Neural cell (in vitro differentiated cells): ENCODE data around the gene PSMC4.

Experiments used
- EP300 ChIP-seq: fragments of 450-650 bp; conservative IDR thresholded peaks from 2 replicates; pipeline ENCODE4 v1.6.1; 2014; ENCODE audit warnings: antibody characterized with exemption, mild to moderate bottlenecking, moderate library complexity; ENCODE audit not compliant: poor library complexity, severe bottlenecking
- EZH2 ChIP-seq: fragments of 200-600, 300-800 bp; shearing (Covaris generic), sonication (generic); IDR thresholded peaks from 2 replicates; pipeline ENCODE4 v1.6.1; 2014; ENCODE audit warnings: antibody characterized with exemption, low read length, borderline replicate concordance, mild to moderate bottlenecking; ENCODE audit not compliant: insufficient read depth, poor library complexity, severe bottlenecking
- MXI1 ChIP-seq: fragments of 450-650 bp; conservative IDR thresholded peaks from 2 replicates; pipeline ENCODE4 v1.6.1; 2014; ENCODE audit warnings: antibody characterized with exemption, mild to moderate bottlenecking; ENCODE audit not compliant: poor library complexity, severe bottlenecking
- POLR2AphosphoS5 ChIP-seq: IDR thresholded peaks from 2 replicates; pipeline ENCODE4 v1.6.1; 2012
- RAD21 ChIP-seq: fragments of 450-650 bp; conservative IDR thresholded peaks from 2 replicates; pipeline ENCODE4 v1.6.1; 2014; ENCODE audit warnings: antibody characterized with exemption, mild to moderate bottlenecking, moderate library complexity
- SMC3 ChIP-seq: fragments of 450-650 bp; conservative IDR thresholded peaks from 2 replicates; pipeline ENCODE4 v1.6.1; 2014; ENCODE audit warnings: antibody characterized with exemption, mild to moderate bottlenecking, moderate library complexity; ENCODE audit not compliant: poor library complexity
- TAF1 ChIP-seq: IDR thresholded peaks from 2 replicates; pipeline ENCODE4 v1.6.1; 2012; ENCODE audit warnings: low read depth
- TF ChIP-seq, protein P1 (sequence below): fragments of 450-650 bp; IDR thresholded peaks from 2 replicates; pipeline ENCODE4 v1.5.1; 2014; ENCODE audit warnings: antibody characterized with exemption, mild to moderate bottlenecking, moderate library complexity; ENCODE audit not compliant: poor library complexity, severe bottlenecking

DNA sequence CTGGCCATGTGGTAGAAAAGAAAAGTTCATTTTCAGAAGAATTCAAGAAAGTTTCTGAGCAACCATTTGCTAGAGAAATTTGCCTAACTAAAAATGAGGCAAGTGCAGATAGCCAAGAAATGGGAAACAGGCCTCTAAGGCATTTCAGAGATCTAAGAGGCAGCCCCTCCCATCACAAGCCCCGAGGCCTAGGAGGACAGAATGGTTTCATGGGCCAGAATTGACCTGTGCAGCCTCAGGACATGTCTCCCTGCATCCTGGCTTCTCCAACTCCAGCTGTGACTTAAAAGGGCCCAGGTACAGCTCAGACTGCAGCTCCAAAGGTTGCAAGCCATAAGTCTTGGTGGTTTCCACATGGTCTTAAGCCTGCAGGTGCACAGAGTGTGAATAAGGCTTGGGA lies 22.6 kb downstream of the PSMC4 start:
- TF ChIP-seq EZH2 (no peak), EP300 (no peak), POLR2AphosphoS5 (no peak), RAD21 (no peak), TAF1 (no peak), SMC3 (no peak), MXI1 (no peak)
- TF ChIP-seq, protein P1, sequence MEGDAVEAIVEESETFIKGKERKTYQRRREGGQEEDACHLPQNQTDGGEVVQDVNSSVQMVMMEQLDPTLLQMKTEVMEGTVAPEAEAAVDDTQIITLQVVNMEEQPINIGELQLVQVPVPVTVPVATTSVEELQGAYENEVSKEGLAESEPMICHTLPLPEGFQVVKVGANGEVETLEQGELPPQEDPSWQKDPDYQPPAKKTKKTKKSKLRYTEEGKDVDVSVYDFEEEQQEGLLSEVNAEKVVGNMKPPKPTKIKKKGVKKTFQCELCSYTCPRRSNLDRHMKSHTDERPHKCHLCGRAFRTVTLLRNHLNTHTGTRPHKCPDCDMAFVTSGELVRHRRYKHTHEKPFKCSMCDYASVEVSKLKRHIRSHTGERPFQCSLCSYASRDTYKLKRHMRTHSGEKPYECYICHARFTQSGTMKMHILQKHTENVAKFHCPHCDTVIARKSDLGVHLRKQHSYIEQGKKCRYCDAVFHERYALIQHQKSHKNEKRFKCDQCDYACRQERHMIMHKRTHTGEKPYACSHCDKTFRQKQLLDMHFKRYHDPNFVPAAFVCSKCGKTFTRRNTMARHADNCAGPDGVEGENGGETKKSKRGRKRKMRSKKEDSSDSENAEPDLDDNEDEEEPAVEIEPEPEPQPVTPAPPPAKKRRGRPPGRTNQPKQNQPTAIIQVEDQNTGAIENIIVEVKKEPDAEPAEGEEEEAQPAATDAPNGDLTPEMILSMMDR: no peak
